ENCODE measurements around the gene CCDC77. TPM values are rescaled to one million over a fixed set of nuclear protein-coding genes. Genes with fewer than 3 reads are reported as not detected.

CCDC77 gene
- total and polyA plus RNA-seq, 9 donors, result 4.2 to 10.7 (median 6.0) TPM

DNA sequence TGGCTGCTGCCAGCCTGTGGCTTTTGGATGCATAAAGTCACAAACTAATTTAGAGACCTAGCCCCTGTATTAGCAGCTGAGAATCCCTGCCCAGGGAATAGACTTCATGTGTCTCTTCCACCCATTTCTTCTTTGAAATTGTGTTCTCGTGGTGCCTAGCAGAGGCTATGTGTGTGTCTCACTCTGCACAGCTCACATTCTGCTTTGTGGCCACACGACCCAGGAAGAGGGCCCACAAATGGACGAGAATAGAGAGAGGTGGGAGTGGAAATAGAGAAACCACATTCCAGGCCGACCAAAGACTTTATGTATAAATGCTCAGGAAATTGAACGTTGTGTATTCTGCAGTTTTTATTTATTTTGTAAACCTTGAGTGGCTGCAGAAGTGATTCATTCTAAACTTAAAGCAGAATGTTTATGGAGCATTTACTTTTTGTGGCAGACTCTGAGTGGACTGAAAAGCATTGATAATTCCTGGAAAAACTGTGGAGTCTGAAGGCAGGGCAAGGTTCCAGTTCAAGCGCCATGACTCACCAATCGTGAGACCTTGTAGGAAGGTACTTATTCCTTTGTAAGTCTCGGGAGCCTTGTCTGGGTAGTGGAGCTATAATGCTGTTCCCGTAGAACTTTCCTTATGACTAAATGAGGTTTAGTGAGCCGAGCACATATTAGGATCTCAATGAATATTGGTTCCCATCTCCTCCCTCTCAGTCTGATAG lies 67.4 kb downstream of the CCDC77 start:
- H3K4me3 ChIP-seq, result no peak overlapping the region
- intact Hi-C loops (cut with DNase I), result no loop called here
- TF ChIP-seq POLR2A (IDR thresholded peaks at IDR 0.05) (no peak), EP300 (IDR thresholded peaks at IDR 0.05) (no peak)
- TF ChIP-seq, protein P1, sequence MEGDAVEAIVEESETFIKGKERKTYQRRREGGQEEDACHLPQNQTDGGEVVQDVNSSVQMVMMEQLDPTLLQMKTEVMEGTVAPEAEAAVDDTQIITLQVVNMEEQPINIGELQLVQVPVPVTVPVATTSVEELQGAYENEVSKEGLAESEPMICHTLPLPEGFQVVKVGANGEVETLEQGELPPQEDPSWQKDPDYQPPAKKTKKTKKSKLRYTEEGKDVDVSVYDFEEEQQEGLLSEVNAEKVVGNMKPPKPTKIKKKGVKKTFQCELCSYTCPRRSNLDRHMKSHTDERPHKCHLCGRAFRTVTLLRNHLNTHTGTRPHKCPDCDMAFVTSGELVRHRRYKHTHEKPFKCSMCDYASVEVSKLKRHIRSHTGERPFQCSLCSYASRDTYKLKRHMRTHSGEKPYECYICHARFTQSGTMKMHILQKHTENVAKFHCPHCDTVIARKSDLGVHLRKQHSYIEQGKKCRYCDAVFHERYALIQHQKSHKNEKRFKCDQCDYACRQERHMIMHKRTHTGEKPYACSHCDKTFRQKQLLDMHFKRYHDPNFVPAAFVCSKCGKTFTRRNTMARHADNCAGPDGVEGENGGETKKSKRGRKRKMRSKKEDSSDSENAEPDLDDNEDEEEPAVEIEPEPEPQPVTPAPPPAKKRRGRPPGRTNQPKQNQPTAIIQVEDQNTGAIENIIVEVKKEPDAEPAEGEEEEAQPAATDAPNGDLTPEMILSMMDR (IDR thresholded peaks at IDR 0.05), result no peak
- no peak overlapping the region for H3K27ac ChIP-seq
- H3K9me3 ChIP-seq, result no peaks in the 10 kb centered on the region
- no peaks in the 10 kb centered on the region for H3K36me3 ChIP-seq
- H3K4me1 ChIP-seq (ENCODE audit: insufficient read depth), result no peaks in the 10 kb centered on the region
- H3K27me3 ChIP-seq, result no peaks in the 10 kb centered on the region
- WGBS, 3 donors, result 61 to 68% (median 62%) methylated on average over 10 of the region's 10 CpGs
- no peak for DNase-seq

DNA sequence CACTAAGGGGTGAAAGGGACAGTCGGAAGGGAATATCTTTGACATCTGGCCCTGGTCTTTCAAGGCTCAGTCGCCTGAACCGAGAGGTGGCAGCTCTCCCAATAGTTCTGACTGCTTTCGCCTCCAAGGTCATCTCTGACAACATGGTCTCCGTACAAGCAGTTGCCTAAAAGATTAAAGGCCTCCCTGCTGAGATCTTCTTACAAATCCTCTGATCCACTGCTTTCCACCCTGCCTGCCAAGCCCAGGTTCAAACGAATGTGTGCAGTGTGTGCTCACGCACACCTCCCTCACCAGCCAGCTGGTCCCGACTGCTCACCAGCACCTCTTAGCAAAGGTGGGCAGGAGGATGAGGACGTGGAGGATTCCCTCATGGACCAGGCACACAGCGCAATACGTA lies 68.7 kb downstream of the CCDC77 start:
- intact Hi-C loops (cut with DNase I), result no loop called here
- 43 to 59% (median 48%) methylated on average over 11 of the region's 11 CpGs for WGBS, 3 donors
- Histone ChIP-seq H3K4me1 (ENCODE audit: insufficient read depth) (no peaks in the 10 kb centered on the region), H3K27me3 (no peaks in the 10 kb centered on the region), H3K4me3 (no peak overlapping the region), H3K27ac (no peak overlapping the region), H3K36me3 (no peaks in the 10 kb centered on the region), H3K9me3 (no peaks in the 10 kb centered on the region)
- no peak for TF ChIP-seq EP300 (IDR thresholded peaks at IDR 0.05)
- TF ChIP-seq, protein P1 (IDR thresholded peaks at IDR 0.05), result no peak
- TF ChIP-seq POLR2A (IDR thresholded peaks at IDR 0.05), result no peak
- DNase-seq, result no peak

DNA sequence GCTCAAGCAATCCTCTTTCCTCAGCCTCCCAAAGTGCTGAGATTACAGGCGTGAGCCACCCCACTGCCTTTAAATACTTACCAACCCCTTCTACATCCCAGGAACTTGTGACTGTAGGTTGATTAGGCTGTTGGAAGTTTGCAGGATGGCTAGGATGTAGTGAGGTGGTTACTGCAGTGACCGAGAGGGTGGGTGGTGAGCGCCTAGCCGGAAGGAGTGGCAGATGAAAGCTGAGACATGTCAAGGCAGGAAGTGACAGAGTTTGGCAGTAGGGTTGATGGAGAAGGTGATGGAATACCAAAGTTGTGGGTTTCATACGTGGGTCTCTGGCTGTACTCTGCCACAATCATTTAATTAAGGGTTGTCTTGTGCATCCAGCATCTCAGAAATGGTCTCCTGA lies 71.8 kb downstream of the CCDC77 start:
- 86 to 92% (median 89%) methylated on average over 5 of the region's 5 CpGs for whole genome bisulfite sequencing, 3 donors
- intact Hi-C loops (cut with DNase I), result no loop called here
- TF ChIP-seq POLR2A (IDR thresholded peaks at IDR 0.05) (no peak), EP300 (IDR thresholded peaks at IDR 0.05) (no peak)
- TF ChIP-seq, protein P1 (IDR thresholded peaks at IDR 0.05), result no peak
- no peaks in the 10 kb centered on the region for H3K4me1 ChIP-seq (ENCODE audit: insufficient read depth)
- H3K27ac ChIP-seq, result no peak overlapping the region
- no peaks in the 10 kb centered on the region for H3K9me3 ChIP-seq
- no peak overlapping the region for H3K4me3 ChIP-seq
- DNase-seq, result no peak
- H3K27me3 ChIP-seq, result no peaks in the 10 kb centered on the region
- H3K36me3 ChIP-seq, result no peaks in the 10 kb centered on the region

DNA sequence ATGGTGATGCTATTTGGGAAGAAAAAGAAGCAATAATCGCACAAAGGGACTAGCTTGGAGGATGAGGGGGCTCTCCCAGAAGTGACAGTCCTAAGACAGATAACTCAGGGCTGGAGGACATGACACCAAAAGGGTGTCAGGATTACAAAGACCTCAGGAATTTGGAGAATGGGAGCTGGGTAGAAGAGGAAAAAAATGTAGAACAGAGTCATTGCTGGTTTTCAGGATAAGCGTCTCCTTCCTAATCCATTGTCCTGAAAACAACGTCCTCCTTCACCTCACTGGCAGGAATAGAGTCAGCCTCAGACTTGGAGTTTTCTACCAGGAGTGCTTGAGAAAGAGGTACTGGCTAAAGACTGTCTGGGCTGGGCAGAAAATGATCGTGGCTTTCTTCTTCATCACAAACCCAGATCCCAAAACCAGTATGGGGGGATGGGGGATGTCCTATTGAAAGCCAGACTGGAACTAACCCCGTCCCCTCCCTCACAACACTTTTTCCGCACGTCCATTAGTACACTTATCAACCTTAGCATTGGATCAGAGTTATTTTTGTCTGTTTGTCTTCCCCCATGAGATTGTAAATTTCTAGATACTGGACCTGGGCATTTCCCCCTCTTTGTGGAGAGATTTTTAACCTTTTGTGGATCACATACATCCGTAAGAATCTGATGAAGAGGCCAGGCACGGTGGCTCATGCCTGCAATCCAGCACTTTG lies 72.6 kb downstream of the CCDC77 start:
- WGBS, 3 donors, result 68 to 73% (median 72%) methylated on average over 9 of the region's 9 CpGs
- Histone ChIP-seq H3K4me3 (no peak overlapping the region), H3K27ac (no peak overlapping the region), H3K9me3 (no peaks in the 10 kb centered on the region), H3K36me3 (no peaks in the 10 kb centered on the region), H3K27me3 (no peaks in the 10 kb centered on the region), H3K4me1 (ENCODE audit: insufficient read depth) (no peaks in the 10 kb centered on the region)
- TF ChIP-seq, protein P1 (IDR thresholded peaks at IDR 0.05), result no peak
- TF ChIP-seq POLR2A (IDR thresholded peaks at IDR 0.05) (no peak), EP300 (IDR thresholded peaks at IDR 0.05) (no peak)
- intact Hi-C loops (cut with DNase I), result no loop called here
- DNase-seq, result no peak

Data from ovary (tissue), 9 donors.